Left lung (tissue), 10 donors: ENCODE results near the gene CSRP1. TPM values are rescaled to one million over a fixed set of nuclear protein-coding genes. Genes with fewer than 3 reads are reported as not detected.

ENCODE experiments used
- ATAC-seq: fragments of 200-7000 bp; cut with Tn5 transposase; one replicate; pipeline ENCODE4 v1.9.1; 2020; ENCODE audit warnings: moderate library complexity
- DNase-seq, 4 donors: peaks; one replicate each; pipeline ENCODE4 v3.0.0-alpha.2; 2013 to 2020
- H3K27ac ChIP-seq, 2 donors: fragments of 200-600 bp; sonication (generic) in 1 of 2; one replicate each; pipeline versions ENCODE4 v1.5.0 to v1.8.0; 2020 to 2021
- H3K27me3 ChIP-seq, 2 donors: fragments of 200-600 bp; sonication (generic) in 1 of 2; one replicate each; pipeline versions ENCODE4 v1.5.0 to v1.8.0; 2020 to 2021
- H3K36me3 ChIP-seq, 2 donors: fragments of 200-600 bp; sonication (generic) in 1 of 2; one replicate each; pipeline versions ENCODE4 v1.5.0 to v1.8.0; 2020 to 2021
- H3K4me1 ChIP-seq, 2 donors: fragments of 200-600 bp; one replicate each; pipeline ENCODE4 v1.8.0; 2021
- H3K4me3 ChIP-seq, 2 donors: fragments of 200-600 bp; sonication (generic) in 1 of 2; one replicate each; pipeline versions ENCODE4 v1.5.0 to v1.8.0; 2020 to 2021; ENCODE audit warnings: mild to moderate bottlenecking in 1 of 2
- H3K9me3 ChIP-seq, 2 donors: fragments of 200-600 bp; sonication (generic) in 1 of 2; one replicate each; pipeline versions ENCODE4 v1.5.0 to v1.8.0; 2020 to 2021
- intact Hi-C, 2 donors: fragments of 100-400 bp; cut with DNase I; formaldehyde crosslinking; loops; one replicate each; pipeline versions ENCODE4 v1.11.2 to v1.14.2; 2022
- polyA plus RNA-seq, 6 donors: library from polyadenylated mRNA; unstranded; fragments of 120-200 nt; gene quantifications; one replicate each; pipeline ENCODE4 v1.2.1, GENCODE V29; 2013; ENCODE audit not compliant: insufficient read length in 6 of 6
- total RNA-seq, 2 donors: library from RNA; stranded (reverse); fragmentation: NEBNext Ultra II Directional; extraction: Animal tissue kit (Norgen Biotek cat#: 25700); gene quantifications; one replicate each; pipeline ENCODE4 v1.2.1, GENCODE V29; 2021
- TF ChIP-seq, protein P1 (sequence below), 2 donors: fragments of 200-600 bp; sonication (generic) in 1 of 2; IDR thresholded peaks; one replicate each; pipeline versions ENCODE4 v1.5.0 to v1.8.0; 2021; ENCODE audit warnings: antibody characterized with exemption in 2 of 2
- donor health status: DM: no; HTN: yes; CAD: no.
- donor health status: DM: no; HTN: no; CAD: no.

CSRP1 gene
- total and polyA plus RNA-seq, 8 donors = 215 to 360 (median 254) TPM

DNA sequence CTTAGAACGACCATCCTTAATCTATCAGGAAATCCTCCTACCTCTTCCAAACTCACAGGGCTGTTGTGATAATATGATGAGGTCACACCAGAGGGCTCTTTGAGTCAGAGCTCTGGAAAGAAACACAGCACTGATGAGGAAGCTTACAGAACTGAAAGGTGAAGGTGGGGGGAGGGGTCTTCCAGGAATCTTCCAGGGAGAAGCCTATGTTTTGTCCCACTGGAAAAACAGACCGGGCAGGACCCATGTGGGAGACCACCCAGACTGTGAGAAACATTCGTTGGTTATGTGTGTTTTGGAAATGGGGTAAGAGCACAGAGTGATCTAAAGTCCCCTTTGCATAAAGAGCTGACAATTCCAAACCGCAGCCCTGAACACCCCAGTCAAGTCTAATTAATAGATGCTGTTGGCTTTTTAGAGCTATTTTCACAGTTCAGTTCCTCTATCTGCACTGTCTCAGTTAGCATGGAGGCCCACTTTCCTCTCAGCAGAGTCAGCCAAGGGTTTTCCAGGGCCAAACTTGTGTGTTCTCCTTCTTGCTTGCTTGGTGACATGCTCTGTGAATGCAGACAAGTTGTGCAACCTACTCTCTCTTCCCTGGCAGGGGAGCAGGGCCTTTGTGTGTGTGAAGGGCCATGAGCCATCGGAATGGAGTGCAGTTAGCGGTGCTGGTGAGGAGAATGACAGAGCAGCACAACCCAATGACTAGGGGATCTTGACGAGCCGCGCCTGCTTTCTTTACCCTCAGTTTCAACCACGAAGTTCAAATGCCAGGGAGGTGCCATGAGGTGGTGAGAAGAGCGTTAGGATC, 50.2 kb downstream of the CSRP1 start:
- TF ChIP-seq, protein P1, sequence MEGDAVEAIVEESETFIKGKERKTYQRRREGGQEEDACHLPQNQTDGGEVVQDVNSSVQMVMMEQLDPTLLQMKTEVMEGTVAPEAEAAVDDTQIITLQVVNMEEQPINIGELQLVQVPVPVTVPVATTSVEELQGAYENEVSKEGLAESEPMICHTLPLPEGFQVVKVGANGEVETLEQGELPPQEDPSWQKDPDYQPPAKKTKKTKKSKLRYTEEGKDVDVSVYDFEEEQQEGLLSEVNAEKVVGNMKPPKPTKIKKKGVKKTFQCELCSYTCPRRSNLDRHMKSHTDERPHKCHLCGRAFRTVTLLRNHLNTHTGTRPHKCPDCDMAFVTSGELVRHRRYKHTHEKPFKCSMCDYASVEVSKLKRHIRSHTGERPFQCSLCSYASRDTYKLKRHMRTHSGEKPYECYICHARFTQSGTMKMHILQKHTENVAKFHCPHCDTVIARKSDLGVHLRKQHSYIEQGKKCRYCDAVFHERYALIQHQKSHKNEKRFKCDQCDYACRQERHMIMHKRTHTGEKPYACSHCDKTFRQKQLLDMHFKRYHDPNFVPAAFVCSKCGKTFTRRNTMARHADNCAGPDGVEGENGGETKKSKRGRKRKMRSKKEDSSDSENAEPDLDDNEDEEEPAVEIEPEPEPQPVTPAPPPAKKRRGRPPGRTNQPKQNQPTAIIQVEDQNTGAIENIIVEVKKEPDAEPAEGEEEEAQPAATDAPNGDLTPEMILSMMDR (IDR thresholded peaks at IDR 0.05) = no peak
- peaks cover 24 to 41% of the 10 kb centered on the region in 2 donors for H3K4me1 ChIP-seq
- peak overlapping the region; percentile 72 to 86 for H3K27ac ChIP-seq
- H3K36me3 ChIP-seq = no peaks in the 10 kb centered on the region
- H3K27me3 ChIP-seq = no peaks in the 10 kb centered on the region
- intact Hi-C loops = no loop called here
- ATAC-seq (peak; percentile 65), DNase-seq (peak in 3 of 4 donors; percentile 70 to 86 (median 79))
- H3K9me3 ChIP-seq = no peaks in the 10 kb centered on the region
- H3K4me3 ChIP-seq = no peak overlapping the region

DNA sequence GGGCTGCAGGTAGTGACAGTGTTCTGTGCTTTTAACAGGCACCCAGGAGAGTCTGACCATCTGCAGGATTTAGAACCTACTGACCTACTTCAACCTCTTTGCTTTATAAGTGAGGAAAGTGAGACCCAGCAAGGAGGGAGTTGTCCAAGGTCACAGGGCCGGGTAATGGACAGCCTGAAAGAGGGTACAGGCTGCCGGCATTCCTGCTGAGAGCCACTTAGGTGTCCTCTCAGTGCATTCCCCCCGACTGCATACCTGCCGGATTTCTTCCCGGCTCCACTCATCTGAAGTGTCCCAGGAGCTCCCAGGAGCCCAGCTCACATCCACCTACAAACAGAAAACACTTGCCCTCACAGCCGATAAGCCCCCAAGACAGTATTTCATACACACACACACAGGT, 51.8 kb downstream of the CSRP1 start:
- peak; percentile 61 for ATAC-seq
- TF ChIP-seq, protein P1 (IDR thresholded peaks at IDR 0.05) = no peak
- peaks cover 27 to 42% of the 10 kb centered on the region in 2 donors for H3K4me1 ChIP-seq
- no peaks in the 10 kb centered on the region for H3K36me3 ChIP-seq
- H3K27ac ChIP-seq = peak overlapping the region; percentile 72 to 86
- DNase-seq = peak in 1 of 4 donors; percentile 74
- no peaks in the 10 kb centered on the region for H3K27me3 ChIP-seq
- H3K4me3 ChIP-seq = no peak overlapping the region
- no peaks in the 10 kb centered on the region for H3K9me3 ChIP-seq
- intact Hi-C loops = no loop called here

DNA sequence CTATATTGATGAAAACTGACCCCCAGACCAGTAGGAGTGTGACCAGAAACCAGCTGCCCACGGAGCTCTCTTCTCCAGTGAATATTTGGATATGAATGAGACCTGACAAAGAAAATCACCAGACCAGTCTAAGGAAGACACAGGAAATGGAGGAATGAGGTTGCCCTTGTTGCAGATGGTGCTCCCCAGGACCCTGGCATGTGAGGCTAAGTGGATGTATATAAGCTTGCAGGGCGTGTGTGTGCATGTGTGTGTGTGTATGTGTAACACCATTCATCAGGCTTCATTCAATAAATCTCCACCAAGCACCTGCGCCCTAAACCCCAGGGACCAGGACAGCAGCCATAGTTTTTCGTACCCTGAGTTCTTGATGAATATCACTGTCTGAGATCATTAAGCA, 52.3 kb downstream of the CSRP1 start:
- Histone ChIP-seq H3K27me3 (no peaks in the 10 kb centered on the region), H3K4me1 (peaks cover 27 to 45% of the 10 kb centered on the region in 2 donors), H3K36me3 (no peaks in the 10 kb centered on the region), H3K27ac (no peak overlapping the region), H3K9me3 (no peaks in the 10 kb centered on the region), H3K4me3 (no peak overlapping the region)
- intact Hi-C loops = no loop called here
- ATAC-seq (no peak), DNase-seq (no peak)
- TF ChIP-seq, protein P1 (IDR thresholded peaks at IDR 0.05) = no peak

DNA sequence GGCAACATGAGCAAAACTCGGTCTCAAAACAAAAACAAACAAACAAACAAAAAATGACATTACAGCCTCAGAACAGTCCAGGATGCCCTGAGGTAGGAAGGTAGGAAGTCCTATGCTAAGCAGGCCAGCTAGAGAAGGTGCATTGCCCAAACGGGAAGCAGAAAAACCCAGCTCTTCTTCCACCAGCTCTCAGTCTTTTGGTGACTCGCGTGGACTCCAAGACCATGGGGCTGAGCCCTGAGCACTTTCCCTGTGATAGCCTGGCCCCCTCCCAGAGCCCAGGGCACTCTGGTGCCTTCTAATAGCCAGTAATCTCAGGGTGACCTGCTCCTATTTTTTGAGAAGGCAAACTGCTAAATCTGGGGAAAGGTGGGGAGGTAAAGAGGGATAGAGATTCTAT, 54.1 kb downstream of the CSRP1 start:
- Histone ChIP-seq H3K36me3 (no peaks in the 10 kb centered on the region), H3K4me1 (peaks cover 33 to 59% of the 10 kb centered on the region in 2 donors), H3K27ac (no peak overlapping the region), H3K4me3 (no peak overlapping the region), H3K9me3 (no peaks in the 10 kb centered on the region), H3K27me3 (no peaks in the 10 kb centered on the region)
- intact Hi-C loops = no loop called here
- ATAC-seq = no peak
- DNase-seq = no peak
- TF ChIP-seq, protein P1 (IDR thresholded peaks at IDR 0.05) = no peak

DNA sequence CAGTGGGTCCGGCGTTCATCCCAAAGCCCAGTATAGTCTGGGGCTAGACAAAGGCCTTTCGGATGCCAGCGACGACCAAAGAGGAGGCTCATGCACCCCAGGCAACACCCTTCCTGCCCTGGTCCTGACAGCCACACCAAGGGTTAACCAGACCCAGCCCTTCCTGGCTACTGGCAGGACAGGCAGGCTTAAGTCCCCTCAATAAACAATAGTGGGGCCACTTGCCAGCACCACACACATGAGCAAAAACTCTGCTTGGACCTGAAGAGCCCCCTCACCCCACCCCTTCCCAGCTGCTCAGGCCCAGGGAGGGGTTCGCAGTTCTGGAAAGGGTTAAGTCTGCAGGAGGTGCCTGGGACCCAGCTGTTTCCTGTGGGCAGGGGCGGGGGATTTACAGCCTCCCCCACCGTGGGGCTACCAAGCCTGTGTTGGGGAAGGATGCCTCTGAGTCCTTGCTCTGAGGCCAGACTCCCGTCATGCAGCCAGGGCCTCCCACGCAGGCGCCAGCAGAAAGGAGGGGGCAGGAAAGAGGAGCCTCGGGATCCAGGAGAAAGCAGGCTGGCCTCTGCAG, 56.1 kb downstream of the CSRP1 start:
- no peaks in the 10 kb centered on the region for H3K9me3 ChIP-seq
- peak overlapping the region; percentile 59 to 67 for H3K27ac ChIP-seq
- ATAC-seq (peak; percentile 44), DNase-seq (peak; percentile 68 to 85 (median 78))
- no peak overlapping the region for H3K4me3 ChIP-seq
- no peaks in the 10 kb centered on the region for H3K27me3 ChIP-seq
- H3K4me1 ChIP-seq = peaks cover 24 to 45% of the 10 kb centered on the region in 2 donors
- TF ChIP-seq, protein P1 (IDR thresholded peaks at IDR 0.05) = no peak
- intact Hi-C loops = no loop called here
- no peaks in the 10 kb centered on the region for H3K36me3 ChIP-seq
